Urinary bladder (tissue), 4 donors: ENCODE measurements around the gene NECTIN1. TPM values are rescaled to one million over a fixed set of nuclear protein-coding genes. Genes with fewer than 3 reads are reported as not detected.
A peak's percentile ranks its signal among the peaks of the same experiment; 100 is the strongest.

Experiments
- DNase-seq: peaks from one replicate; pipeline ENCODE4 v3.0.0-alpha.2; 2015; ENCODE audit errors: extremely low spot score
- H3K27ac ChIP-seq: one replicate; pipeline ENCODE4 v1.5.1; 2013; ENCODE audit warnings: low read depth, mild to moderate bottlenecking, moderate library complexity
- H3K36me3 ChIP-seq: one replicate; pipeline ENCODE4 v1.6.1; 2013; ENCODE audit warnings: mild to moderate bottlenecking, moderate library complexity; ENCODE audit not compliant: insufficient read depth
- H3K4me1 ChIP-seq: one replicate; pipeline ENCODE4 v1.6.1; 2013; ENCODE audit warnings: mild to moderate bottlenecking, moderate library complexity; ENCODE audit not compliant: insufficient read depth
- H3K4me3 ChIP-seq: one replicate; pipeline ENCODE4 v1.5.1; 2013; ENCODE audit warnings: low read depth, low read length
- WGBS: extraction: QIAGEN DNeasy Blood & Tissue Kit; methylation state at CpG from one replicate; pipeline ENCODE4 v1.1.7; 2013; 5-methylcytosine and 5-hydroxymethylcytosine counted together
- polyA plus RNA-seq: library from polyadenylated mRNA; stranded (reverse); fragments of 200-250 nt; gene quantifications from one replicate; pipeline ENCODE4 v1.2.3, GENCODE V29; 2013
- total RNA-seq: library from RNA; depleted of rRNA; stranded (reverse); fragments of >200 nt; gene quantifications from one replicate; pipeline ENCODE4 v1.2.3, GENCODE V29; 2014
- donor health status: healthy with polysubstance abuse.
- donor health status: healthy.

NECTIN1 gene
- total and polyA plus RNA-seq, 2 donors: 17.6 to 18.1 TPM

DNA sequence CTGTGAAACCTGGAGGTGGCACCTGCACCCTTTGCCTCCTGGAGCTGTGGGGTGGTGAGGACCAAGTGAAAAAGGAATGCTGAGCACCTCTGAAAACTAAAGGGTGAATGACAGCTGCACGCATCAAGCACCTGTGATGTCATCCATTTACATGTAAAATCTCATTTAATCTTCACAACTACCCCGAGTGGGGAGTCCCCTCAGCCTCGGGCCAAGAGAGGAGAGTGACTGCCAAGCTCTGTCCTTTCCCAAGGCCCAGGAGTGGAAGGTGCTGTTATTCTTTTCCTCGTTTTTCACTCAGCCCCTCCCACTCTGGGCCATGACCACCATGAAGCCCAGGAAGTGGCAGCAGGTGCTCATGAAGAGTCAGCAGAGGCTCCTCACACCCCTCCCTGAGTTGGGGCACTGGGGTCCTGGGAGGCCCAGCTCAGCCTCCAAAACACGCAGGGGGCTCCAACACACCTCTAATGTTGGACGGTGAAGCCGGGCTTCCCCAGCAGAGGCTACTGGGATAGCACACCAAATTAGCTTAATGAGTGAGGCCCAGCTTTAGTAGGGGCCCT is 35.7 kb downstream of the NECTIN1 start:
- DNase-seq: no peak
- 75% methylated on average over 7 of the region's 7 CpGs for WGBS
- H3K4me1 ChIP-seq: no peaks in the 10 kb centered on the region
- H3K4me3 ChIP-seq: no peak overlapping the region
- peak overlapping the region; percentile 85 for H3K27ac ChIP-seq
- no peaks in the 10 kb centered on the region for H3K36me3 ChIP-seq

DNA sequence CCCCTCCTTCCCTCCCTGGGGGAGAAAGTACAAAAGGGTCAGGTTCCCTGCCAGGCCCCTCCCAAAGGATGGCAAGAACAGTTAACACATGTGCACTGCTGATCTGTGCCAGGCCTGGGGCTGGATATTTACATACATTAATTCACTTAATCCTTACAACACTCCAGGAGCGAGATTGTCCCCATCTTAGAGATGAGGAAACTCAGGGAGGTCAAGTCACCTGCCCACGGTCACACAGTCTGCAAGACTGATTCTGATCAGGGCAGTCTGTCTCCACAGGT is 36.5 kb downstream of the NECTIN1 start:
- H3K4me3 ChIP-seq: no peak overlapping the region
- 85% methylated on average over 2 of the region's 2 CpGs for WGBS
- peak overlapping the region; percentile 85 for H3K27ac ChIP-seq
- H3K36me3 ChIP-seq: no peaks in the 10 kb centered on the region
- no peaks in the 10 kb centered on the region for H3K4me1 ChIP-seq
- DNase-seq: no peak

DNA sequence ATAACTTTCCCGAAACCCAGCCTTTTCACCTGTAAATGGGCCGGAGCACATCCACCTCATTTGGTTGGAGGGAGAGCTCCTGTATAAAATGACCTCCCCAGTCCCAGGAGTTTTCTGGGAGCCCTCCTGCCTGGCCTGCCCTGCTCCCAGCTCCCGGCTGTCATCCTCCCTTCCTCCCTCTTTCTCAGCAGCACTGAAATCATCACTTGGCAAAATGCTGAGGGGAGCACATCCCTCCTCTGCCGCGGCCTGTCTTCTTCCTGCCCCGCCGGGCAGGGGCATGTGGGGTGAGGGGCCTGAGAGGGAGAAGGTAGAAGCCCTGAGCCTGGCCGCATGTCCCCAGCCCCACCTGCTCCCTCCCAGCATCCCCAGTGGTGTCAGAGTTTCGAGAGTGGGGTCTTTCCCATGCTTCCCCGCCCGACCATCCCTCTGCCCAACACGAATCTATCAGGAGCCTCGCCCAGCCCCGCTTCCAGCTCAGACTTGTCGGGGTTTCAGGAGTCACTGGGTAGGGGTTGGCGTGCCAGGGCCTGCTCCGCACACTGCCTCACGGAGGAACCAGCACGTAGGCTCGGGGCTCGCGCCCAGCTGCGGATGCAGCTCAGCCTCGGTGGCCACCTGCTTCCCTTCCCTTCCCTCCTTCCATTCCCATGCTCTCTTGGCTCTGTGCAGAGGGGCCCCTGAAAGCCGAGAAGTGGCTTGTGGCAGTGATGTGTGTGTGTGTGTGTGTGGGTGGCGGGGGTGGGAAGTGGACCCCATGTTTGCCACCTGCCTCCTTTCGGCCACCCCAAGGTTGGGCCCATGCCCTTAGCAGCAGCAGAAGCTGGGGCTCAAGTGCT is 37.1 kb downstream of the NECTIN1 start:
- Histone ChIP-seq H3K4me3 (no peak overlapping the region), H3K27ac (peak overlapping the region; percentile 85), H3K36me3 (no peaks in the 10 kb centered on the region), H3K4me1 (no peaks in the 10 kb centered on the region)
- DNase-seq: peak; percentile 65
- 79% methylated on average over 27 of the region's 27 CpGs for WGBS

DNA sequence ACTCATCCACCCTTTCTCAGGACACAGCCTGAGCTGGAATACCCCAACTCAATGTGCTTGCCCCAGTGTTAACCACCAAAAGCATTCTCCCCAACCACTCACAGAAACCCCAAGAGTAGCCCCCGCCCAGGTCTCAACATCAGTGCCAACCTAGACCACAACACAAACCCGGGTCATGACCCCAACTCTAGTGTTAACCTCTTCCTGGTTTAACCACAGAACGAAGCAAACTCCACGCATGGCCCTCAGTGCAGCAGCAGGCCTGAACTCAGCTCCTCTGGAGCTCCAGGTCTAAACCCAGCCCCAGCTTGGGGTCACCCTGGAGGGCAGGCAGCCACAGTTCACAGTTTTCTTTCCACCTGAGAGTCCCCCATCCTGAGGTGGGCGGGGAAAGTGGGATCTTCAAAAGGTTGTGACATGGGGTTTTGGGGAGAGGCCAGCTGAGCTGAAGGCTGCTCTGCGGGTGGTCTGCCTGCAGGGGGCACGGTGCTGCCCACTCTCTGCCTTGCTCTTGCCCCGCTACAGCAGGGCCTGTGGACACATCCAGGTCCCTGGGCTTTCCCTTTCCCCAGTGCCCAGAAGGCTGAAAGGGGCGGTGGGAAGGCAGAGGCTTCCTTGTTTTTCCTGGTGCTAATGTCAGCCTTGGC is 37.9 kb downstream of the NECTIN1 start:
- 76% methylated on average over 9 of the region's 9 CpGs for WGBS
- H3K4me3 ChIP-seq: no peak overlapping the region
- no peaks in the 10 kb centered on the region for H3K4me1 ChIP-seq
- H3K27ac ChIP-seq: peak overlapping the region; percentile 78
- DNase-seq: no peak
- H3K36me3 ChIP-seq: no peaks in the 10 kb centered on the region

DNA sequence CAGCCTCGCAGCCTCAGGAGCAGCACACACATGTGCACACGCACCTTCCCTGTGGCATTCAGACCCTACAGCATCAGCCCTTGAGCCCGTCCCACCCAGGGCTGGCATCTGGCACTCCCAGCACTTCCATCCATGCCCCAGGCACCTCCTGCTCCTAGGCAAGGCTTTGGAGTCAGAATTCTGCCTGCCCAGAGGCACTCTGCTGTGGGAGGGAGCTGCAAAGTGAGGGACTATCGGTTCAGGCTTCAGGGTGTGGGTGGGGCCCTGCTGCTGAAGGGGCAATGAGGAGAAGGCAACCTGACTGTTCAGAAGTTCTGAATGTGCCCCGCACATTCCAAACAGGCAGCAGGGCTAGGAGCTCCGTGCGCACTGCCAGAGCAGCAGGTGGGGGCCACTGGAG is 39.7 kb downstream of the NECTIN1 start:
- Histone ChIP-seq H3K4me3 (no peak overlapping the region), H3K4me1 (no peaks in the 10 kb centered on the region), H3K36me3 (no peaks in the 10 kb centered on the region), H3K27ac (peak overlapping the region; percentile 57)
- WGBS: 82% methylated on average over 7 of the region's 7 CpGs
- DNase-seq: no peak

DNA sequence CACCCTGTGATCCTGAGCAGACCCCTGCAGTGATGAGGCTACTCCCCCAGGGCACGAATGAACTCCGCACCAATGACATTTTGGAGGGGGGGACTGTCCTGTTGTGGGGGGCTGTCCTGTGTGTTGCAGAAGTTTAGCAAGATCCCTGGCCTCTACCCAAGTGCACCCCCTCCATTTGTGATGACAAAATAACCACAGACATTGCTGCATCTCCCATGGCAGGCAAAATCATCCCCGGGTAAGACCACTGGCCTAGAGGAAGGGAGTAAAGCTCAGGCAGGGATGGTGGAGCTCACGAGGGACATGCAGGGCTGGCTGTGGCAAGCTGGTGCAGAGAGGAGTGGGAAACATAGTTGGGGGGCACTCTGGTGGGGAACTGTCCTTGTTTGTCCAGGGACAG is 40.6 kb downstream of the NECTIN1 start:
- Histone ChIP-seq H3K4me3 (no peak overlapping the region), H3K36me3 (no peaks in the 10 kb centered on the region), H3K27ac (no peak overlapping the region), H3K4me1 (no peaks in the 10 kb centered on the region)
- WGBS: 76% methylated on average over 4 of the region's 4 CpGs
- DNase-seq: no peak

DNA sequence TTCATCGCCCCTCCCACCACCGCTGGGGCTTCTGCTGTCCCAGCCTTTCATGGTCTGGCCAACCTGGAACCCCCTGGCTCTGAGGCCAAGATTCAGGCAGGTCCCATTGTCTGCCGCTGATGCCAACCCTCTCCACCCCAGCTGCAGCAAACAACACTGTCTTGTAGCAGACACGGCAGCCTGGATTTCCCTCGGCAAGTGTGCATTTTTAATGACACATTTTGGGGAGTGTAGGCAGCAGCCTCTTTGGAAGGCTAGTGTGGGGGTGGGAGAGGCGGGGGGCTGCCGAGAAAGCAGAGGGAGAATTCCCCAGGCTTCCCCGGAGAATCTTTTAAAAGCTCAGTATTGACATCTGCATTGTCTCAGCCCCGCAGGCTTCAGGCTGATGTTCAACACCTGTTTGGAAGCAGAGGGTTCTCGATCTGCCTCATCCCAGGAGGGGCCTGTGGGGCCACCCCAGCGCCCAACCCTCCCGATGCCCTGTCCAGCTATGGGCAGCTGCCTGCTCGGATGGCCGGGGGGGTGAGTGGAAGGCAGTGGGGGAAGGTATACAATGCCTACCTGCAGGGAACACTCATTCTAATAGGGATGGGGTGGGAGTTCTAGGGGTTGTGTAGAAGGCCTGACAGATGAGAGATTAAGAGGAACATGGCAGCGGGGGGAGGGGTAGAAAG is 41.5 kb downstream of the NECTIN1 start:
- DNase-seq: no peak
- no peak overlapping the region for H3K4me3 ChIP-seq
- WGBS: 57% methylated on average over 15 of the region's 15 CpGs
- no peaks in the 10 kb centered on the region for H3K36me3 ChIP-seq
- H3K27ac ChIP-seq: peak overlapping the region; percentile 81
- no peaks in the 10 kb centered on the region for H3K4me1 ChIP-seq

DNA sequence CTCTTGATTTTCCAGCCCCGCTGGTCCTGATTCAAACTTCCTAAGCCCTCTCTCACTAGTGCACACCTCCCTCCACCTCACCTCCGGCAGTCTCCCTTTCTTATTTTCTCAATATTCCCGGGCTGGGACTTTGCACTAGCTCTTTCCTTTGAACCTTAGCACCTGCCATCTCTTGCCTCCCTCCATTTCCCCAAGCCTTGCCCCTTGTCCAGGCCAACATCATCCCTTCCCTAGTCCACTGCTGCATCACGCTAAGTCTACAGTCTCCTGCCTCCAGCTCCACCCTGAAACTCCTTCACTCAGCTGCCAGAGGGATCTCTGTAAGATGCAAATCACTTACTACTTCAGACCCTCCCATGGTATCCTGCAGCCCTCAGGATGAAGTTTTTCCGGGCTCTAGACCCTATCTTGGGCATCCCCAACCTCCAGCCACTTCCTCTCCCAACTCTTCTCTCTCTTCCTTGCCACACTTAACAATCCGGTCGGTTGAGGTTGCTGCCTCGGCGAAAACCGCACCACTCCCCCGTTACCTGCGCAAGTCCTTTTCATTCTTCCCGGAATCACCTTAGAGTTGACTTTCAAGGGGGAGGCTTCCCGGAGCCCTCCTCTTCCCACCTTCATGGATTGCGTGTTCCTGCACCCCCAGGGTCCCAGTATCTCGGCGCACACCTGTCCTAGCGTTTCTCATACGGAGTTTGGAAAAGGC is 42.7 kb downstream of the NECTIN1 start:
- no peaks in the 10 kb centered on the region for H3K36me3 ChIP-seq
- no peak for DNase-seq
- H3K4me3 ChIP-seq: no peak overlapping the region
- WGBS: 90% methylated on average over 19 of the region's 19 CpGs
- H3K4me1 ChIP-seq: no peaks in the 10 kb centered on the region
- peak overlapping the region; percentile 81 for H3K27ac ChIP-seq

DNA sequence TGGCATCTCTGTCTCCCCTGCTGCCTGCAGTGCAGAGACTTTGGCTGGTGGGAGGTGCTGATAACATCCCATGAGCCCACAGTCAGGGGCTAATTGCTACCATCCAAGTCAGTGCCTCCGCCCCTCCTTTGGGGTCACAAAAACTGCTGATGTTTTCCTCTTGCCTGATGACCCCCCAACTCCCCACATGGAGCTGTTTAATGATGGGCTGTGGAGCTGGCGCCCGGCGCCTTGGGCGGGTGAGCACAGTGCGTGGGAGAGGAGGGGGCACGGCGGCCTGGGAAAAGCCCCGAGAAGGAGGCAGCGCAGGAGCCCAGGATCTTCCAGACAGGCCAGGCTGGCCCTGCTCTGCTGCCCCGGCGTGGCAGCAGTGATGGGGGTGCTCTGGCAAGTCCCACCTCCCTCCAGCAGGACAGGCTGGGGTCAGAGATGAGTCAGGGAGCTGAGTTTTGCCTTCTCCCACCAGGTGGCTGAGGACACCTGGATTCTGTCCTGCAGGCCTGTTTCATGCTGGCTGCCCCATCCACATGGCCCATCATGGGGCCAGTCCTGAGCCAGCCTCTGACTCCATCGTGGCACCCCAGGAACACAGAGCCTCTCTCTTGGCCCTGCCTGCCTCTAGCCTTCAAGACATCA is 43.8 kb downstream of the NECTIN1 start:
- peak overlapping the region; percentile 73 for H3K27ac ChIP-seq
- no peaks in the 10 kb centered on the region for H3K36me3 ChIP-seq
- no peak overlapping the region for H3K4me3 ChIP-seq
- WGBS: 92% methylated on average over 13 of the region's 13 CpGs
- H3K4me1 ChIP-seq: no peaks in the 10 kb centered on the region
- no peak for DNase-seq

DNA sequence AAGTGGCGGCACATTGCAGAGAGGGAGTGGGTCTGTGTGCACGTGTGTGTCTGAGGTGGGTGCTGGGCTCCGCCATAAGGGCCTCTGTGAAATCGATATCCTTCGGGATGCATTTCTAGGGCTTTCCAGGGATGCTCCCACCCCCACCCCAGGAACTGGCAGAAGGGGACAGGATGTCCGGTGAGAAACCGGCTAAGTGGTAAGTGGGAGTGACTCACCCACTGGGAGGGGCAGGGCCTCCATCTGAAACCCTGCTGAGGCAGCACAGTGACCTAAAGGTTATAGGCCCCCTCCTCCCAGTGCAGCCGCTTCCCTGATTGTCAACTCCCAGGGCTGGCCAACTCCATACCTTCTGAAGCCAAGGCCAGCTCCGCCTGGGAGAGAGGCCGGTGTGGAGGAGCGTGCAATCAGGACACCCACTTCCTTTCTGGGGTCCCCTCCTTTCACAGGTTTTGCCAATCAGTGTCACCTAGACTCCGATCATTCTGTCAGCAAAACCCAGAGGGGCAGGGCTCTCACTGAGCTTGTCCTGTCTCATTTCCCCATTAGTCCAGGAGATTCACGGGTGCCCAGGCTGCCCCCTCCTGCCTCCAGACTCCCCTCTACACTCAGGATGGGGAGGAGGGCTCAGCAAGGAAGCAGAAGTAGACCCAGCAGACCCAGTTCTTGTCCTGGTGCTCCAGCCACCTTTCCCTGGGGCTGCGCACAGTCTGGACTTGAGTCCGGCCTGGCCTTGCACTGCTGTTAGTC is 44.5 kb downstream of the NECTIN1 start:
- H3K27ac ChIP-seq: peak overlapping the region; percentile 76
- H3K36me3 ChIP-seq: no peaks in the 10 kb centered on the region
- H3K4me3 ChIP-seq: no peak overlapping the region
- no peaks in the 10 kb centered on the region for H3K4me1 ChIP-seq
- DNase-seq: no peak
- WGBS: 67% methylated on average over 15 of the region's 15 CpGs

DNA sequence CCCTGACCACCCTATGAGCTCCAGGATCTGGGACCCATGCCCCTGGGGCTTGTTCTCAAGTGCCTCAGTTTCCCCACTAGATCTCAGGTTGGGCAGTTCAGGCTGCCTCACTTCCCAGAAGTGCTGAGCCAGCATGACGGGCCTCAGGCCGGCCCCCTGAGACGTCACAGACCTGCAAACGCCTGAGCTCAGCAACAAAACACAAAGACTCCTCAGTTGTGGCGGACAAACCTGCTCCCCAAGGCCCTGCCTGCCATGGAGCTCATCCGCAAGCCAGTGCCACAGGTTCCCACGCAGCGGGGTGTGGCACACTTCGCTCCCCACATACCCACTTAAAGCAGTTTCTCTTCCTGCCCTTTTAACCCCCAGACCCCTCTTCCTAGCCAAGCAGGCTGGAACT is 45.2 kb downstream of the NECTIN1 start:
- 70% methylated on average over 9 of the region's 9 CpGs for WGBS
- H3K27ac ChIP-seq: peak overlapping the region; percentile 76
- no peaks in the 10 kb centered on the region for H3K36me3 ChIP-seq
- H3K4me1 ChIP-seq: no peaks in the 10 kb centered on the region
- no peak overlapping the region for H3K4me3 ChIP-seq
- no peak for DNase-seq

DNA sequence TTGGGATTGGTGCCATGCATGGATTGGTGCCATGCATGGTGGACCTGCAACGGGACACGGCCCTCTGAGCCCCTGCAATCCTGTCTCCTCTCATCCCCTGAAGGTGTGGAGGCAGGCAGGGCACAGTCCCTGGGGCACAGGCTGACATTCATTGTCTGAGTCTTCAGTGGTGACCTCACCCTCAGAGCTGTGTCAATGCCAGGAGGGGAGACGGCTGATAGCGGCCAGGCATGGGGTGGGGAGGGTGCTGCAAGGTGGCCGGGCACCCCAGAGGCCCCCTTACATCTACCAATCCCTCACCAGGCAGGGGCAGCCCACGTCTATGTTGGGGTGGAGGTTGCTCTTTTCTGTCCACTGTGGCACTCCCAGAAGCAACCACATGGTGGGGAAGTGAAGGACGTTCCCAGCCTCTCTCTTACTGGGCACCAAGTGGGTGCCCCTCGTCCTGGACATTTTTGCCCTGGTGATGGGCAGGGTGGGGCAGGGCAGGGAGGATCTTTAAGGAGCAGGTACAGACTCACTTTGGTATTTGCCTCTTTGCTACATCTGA is 47.6 kb downstream of the NECTIN1 start:
- H3K4me3 ChIP-seq: no peak overlapping the region
- WGBS: 54% methylated on average over 8 of the region's 8 CpGs
- H3K36me3 ChIP-seq: no peaks in the 10 kb centered on the region
- H3K27ac ChIP-seq: peak overlapping the region; percentile 35
- H3K4me1 ChIP-seq: no peaks in the 10 kb centered on the region
- no peak for DNase-seq
